Tibial nerve (tissue), 4 donors: Measurements from ENCODE around the gene SAAL1. TPM values are rescaled to one million over a fixed set of nuclear protein-coding genes. Genes with fewer than 3 reads are reported as not detected.

Experiments used
- DNase-seq, 2 donors: peaks; one replicate each; pipeline ENCODE4 v3.0.0-alpha.2; 2019; ENCODE audit warnings: low spot score in 2 of 2
- H3K27ac ChIP-seq, 4 donors: fragments of 200-600 bp; sonication (generic) in 3 of 4; one replicate each; pipeline ENCODE4 v1.5.1; 2017 to 2019; ENCODE audit warnings: mild to moderate bottlenecking in 1 of 4
- H3K27me3 ChIP-seq, 2 donors: fragments of 200-600 bp; sonication (generic) in 1 of 2; one replicate each; pipeline versions ENCODE4 v1.5.1 to v1.6.0; 2017 to 2019
- H3K36me3 ChIP-seq, 3 donors: fragments of 200-600 bp; sonication (generic); one replicate each; pipeline ENCODE4 v1.5.1; 2018 to 2019
- H3K4me1 ChIP-seq, 4 donors: fragments of 200-600 bp; sonication (generic) in 3 of 4; one replicate each; pipeline ENCODE4 v1.5.1; 2017 to 2019
- H3K4me3 ChIP-seq, 4 donors: fragments of 200-600 bp; sonication (generic) in 3 of 4; one replicate each; pipeline ENCODE4 v1.5.1; 2017 to 2019; ENCODE audit warnings: mild to moderate bottlenecking in 1 of 4, moderate library complexity in 1 of 4
- H3K9me3 ChIP-seq, 4 donors: fragments of 200-600 bp; sonication (generic) in 3 of 4; one replicate each; pipeline ENCODE4 v1.5.1; 2017 to 2019
- EP300 ChIP-seq, 2 donors: sonication (generic); formaldehyde crosslinking; IDR thresholded peaks; one replicate each; pipeline ENCODE4 v1.6.1; 2017; ENCODE audit warnings: antibody characterized with exemption in 2 of 2, mild to moderate bottlenecking in 1 of 2
- POLR2A ChIP-seq, 2 donors: fragments of 450-650 bp; IDR thresholded peaks; one replicate each; pipeline ENCODE4 v1.6.1; 2017; ENCODE audit warnings: antibody characterized with exemption in 2 of 2, mild to moderate bottlenecking in 2 of 2, moderate library complexity in 2 of 2
- WGBS, 2 donors: methylation state at CpG; one replicate each; pipeline ENCODE4 v1.1.5; 2018; 5-methylcytosine and 5-hydroxymethylcytosine counted together
- total RNA-seq, 4 donors: library from RNA; depleted of rRNA; stranded (reverse); fragments of >200 nt; gene quantifications; one replicate each; pipeline ENCODE4 v1.1.0, GENCODE V29; 2016
- TF ChIP-seq, protein P1 (sequence below), 5 experiments: fragments of 200-600 bp in 3 of 5; fragments of 450-650 bp in 2 of 5; sonication (generic) in 3 of 5; IDR thresholded peaks; one replicate each; pipeline ENCODE4 v1.5.1; 2016 to 2019; ENCODE audit warnings: antibody characterized with exemption in 5 of 5, mild to moderate bottlenecking in 3 of 5, moderate library complexity in 2 of 5

Gene SAAL1
- 10 to 100 TPM; 14.6 to 27.3 (median 19.2) TPM for total RNA-seq

GRCh38 chr11:18105802-18106574, at the start of gene SAAL1:
SAAL1 (minus strand) TSS chr11:18106082; CDS start chr11:18106041, 41 bp downstream.
- Histone ChIP-seq H3K4me3 (peak within 1 kb of the TSS; percentile 63 to 93 (median 84)), H3K27ac (peak within 1 kb of the TSS; percentile 11 to 81 (median 62)), H3K9me3 (no peaks in the 10 kb centered on the region), H3K36me3 (peaks cover 0 to 28% (median 0%) of the 10 kb centered on the region in 3 donors), H3K4me1 (peaks cover 0 to 28% (median 8%) of the 10 kb centered on the region in 4 donors), H3K27me3 (no peaks in the 10 kb centered on the region)
- TF ChIP-seq, protein P1, sequence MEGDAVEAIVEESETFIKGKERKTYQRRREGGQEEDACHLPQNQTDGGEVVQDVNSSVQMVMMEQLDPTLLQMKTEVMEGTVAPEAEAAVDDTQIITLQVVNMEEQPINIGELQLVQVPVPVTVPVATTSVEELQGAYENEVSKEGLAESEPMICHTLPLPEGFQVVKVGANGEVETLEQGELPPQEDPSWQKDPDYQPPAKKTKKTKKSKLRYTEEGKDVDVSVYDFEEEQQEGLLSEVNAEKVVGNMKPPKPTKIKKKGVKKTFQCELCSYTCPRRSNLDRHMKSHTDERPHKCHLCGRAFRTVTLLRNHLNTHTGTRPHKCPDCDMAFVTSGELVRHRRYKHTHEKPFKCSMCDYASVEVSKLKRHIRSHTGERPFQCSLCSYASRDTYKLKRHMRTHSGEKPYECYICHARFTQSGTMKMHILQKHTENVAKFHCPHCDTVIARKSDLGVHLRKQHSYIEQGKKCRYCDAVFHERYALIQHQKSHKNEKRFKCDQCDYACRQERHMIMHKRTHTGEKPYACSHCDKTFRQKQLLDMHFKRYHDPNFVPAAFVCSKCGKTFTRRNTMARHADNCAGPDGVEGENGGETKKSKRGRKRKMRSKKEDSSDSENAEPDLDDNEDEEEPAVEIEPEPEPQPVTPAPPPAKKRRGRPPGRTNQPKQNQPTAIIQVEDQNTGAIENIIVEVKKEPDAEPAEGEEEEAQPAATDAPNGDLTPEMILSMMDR (IDR thresholded peaks at IDR 0.05) = peak; percentile 60 to 87 (median 80)
- TF ChIP-seq POLR2A (IDR thresholded peaks at IDR 0.05) (peak in 1 of 2 donors; percentile 21), EP300 (IDR thresholded peaks at IDR 0.05) (peak in 1 of 2 donors; percentile 79)
- peak; percentile 66 to 74 for DNase-seq
- 6 to 14% methylated on average over 18 to 43 of the region's 48 CpGs for WGBS, 2 donors

DNA sequence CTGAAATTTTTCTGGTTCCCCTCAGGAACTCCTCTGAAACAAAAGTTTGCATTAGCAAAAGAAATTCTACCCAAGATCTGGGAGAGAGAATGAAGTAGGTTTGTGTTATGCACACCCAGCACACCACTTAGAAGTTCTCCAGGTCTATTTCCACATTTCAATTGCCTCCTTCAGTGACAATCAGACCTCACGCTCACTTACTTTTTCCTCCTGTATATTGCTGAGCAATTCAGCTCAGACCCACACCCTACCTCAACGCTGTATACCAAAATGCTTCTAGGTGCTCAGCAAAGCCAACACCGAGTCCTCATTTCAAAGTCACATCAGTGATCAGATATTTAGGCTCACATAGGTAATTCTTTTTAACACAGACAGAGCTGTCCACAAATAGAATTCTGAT, 45.7 kb upstream of the SAAL1 start:
- H3K27me3 ChIP-seq = no peaks in the 10 kb centered on the region
- WGBS, 2 donors = 87 to 89% methylated on average over 3 of the region's 3 CpGs
- H3K27ac ChIP-seq = no peak overlapping the region
- H3K4me3 ChIP-seq = no peak overlapping the region
- no peaks in the 10 kb centered on the region for H3K4me1 ChIP-seq
- no peak for DNase-seq
- no peak for TF ChIP-seq POLR2A (IDR thresholded peaks at IDR 0.05)
- TF ChIP-seq, protein P1 (IDR thresholded peaks at IDR 0.05) = no peak
- no peak for TF ChIP-seq EP300 (IDR thresholded peaks at IDR 0.05)
- no peaks in the 10 kb centered on the region for H3K36me3 ChIP-seq
- no peaks in the 10 kb centered on the region for H3K9me3 ChIP-seq

DNA sequence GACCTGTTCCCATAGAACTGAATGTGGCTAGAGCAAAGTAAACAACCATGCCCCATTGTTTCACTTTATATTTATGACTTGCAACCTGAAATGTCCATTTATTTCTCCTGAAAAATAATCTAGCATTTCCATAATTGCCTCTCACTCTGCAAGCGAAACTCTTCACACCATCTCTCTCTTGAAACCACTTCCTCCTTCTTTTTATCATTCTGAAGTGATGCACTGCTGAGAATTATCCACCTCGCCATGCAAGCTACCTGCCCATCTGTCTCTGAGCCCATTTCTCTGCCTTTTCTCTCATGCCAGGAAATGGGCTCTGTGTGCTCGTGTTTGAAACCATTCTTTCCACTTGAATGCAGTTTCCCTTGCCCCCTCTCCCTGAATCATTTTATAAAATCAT, 40.0 kb upstream of the SAAL1 start:
- WGBS, 2 donors = 62 to 64% methylated on average over 3 of the region's 3 CpGs
- H3K4me3 ChIP-seq = no peak overlapping the region
- no peaks in the 10 kb centered on the region for H3K4me1 ChIP-seq
- H3K9me3 ChIP-seq = no peaks in the 10 kb centered on the region
- no peaks in the 10 kb centered on the region for H3K36me3 ChIP-seq
- TF ChIP-seq POLR2A (IDR thresholded peaks at IDR 0.05) (no peak), EP300 (IDR thresholded peaks at IDR 0.05) (no peak)
- TF ChIP-seq, protein P1 (IDR thresholded peaks at IDR 0.05) = no peak
- H3K27ac ChIP-seq = no peak overlapping the region
- no peak for DNase-seq
- H3K27me3 ChIP-seq = no peaks in the 10 kb centered on the region

DNA sequence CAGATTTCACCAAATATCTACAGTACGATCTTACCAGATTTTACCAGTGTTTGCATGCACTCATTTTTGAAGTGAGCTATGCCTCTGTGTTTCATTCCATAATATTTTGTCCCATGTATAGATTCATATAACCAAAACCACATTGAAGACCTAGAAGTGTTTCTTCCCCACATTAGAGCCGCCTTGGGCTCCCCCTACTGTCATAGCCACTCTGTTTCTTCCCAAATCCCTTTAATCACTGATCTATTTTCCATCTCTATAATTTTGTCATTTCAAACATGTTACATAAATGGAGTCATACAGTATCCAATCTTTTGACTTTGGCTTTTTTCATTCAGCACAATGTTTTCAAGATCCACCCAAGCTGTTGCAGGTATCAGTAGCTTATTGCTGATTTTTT, 39.1 kb upstream of the SAAL1 start:
- Histone ChIP-seq H3K36me3 (no peaks in the 10 kb centered on the region), H3K4me3 (no peak overlapping the region), H3K27me3 (no peaks in the 10 kb centered on the region), H3K9me3 (no peaks in the 10 kb centered on the region), H3K4me1 (no peaks in the 10 kb centered on the region), H3K27ac (no peak overlapping the region)
- 61 to 67% methylated on average over 2 of the region's 2 CpGs for WGBS, 2 donors
- no peak for DNase-seq
- TF ChIP-seq, protein P1 (IDR thresholded peaks at IDR 0.05) = no peak
- TF ChIP-seq EP300 (IDR thresholded peaks at IDR 0.05) = no peak
- TF ChIP-seq POLR2A (IDR thresholded peaks at IDR 0.05) = no peak

GRCh38 chr11:18144243-18144642, 38.4 kb upstream of the SAAL1 start:
- Histone ChIP-seq H3K4me3 (no peak overlapping the region), H3K27me3 (no peaks in the 10 kb centered on the region), H3K4me1 (no peaks in the 10 kb centered on the region), H3K27ac (no peak overlapping the region), H3K36me3 (no peaks in the 10 kb centered on the region), H3K9me3 (no peaks in the 10 kb centered on the region)
- 76% methylated on average over 5 of the region's 5 CpGs for WGBS, 2 donors
- TF ChIP-seq EP300 (IDR thresholded peaks at IDR 0.05) = no peak
- no peak for TF ChIP-seq POLR2A (IDR thresholded peaks at IDR 0.05)
- DNase-seq = no peak
